IPS-18a (cell line): ENCODE data around the gene FAM90A26.
"Not testable (repeated sequence)": the region's sequence is repeated elsewhere in the genome, so short reads cannot be mapped to it uniquely, and the experiment has no call there.

Experiments used
- H3K27ac ChIP-seq: one replicate; pipeline ENCODE4 v1.5.1; 2013; ENCODE audit warnings: low read length
- H3K27me3 ChIP-seq: one replicate; pipeline ENCODE4 v1.6.1; 2013; ENCODE audit warnings: mild to moderate bottlenecking, low read length; ENCODE audit not compliant: control insufficient read depth, insufficient read depth
- H3K36me3 ChIP-seq: one replicate; pipeline ENCODE4 v1.6.1; 2013; ENCODE audit warnings: low read depth, low read length; ENCODE audit not compliant: control insufficient read depth
- H3K4me1 ChIP-seq: one replicate; pipeline ENCODE4 v1.6.1; 2013; ENCODE audit warnings: low read depth, low read length; ENCODE audit not compliant: control insufficient read depth
- H3K4me3 ChIP-seq: one replicate; pipeline ENCODE4 v1.5.1; 2013; ENCODE audit warnings: low read length
- H3K9ac ChIP-seq: one replicate; pipeline ENCODE4 v1.6.1; 2013; ENCODE audit warnings: mild to moderate bottlenecking, low read length, moderate library complexity
- H3K9me3 ChIP-seq: one replicate; pipeline ENCODE4 v1.6.1; 2013; ENCODE audit warnings: low read depth, low read length; ENCODE audit not compliant: control insufficient read depth

FAM90A26 gene, protein sequence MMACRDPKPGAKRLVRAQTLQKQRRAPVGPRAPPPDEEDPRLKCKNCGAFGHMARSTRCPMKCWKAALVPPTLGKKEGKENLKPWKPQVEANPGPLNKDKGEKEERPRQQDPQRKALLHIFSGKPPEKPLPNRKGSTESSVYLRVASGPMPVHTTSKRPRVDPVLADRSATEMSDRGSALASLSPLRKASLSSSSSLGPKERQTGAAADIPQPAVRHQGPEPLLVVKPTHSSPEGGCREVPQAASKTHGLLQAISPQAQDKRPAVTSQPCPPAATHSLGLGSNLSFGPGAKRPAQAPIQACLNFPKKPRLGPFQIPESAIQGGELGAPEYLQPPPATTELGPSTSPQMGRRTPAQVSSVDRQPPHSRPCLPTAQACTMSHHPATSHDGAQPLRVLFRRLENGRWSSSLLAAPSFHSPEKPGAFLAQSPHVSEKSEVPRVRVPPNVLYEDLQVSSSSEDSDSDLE

DNA sequence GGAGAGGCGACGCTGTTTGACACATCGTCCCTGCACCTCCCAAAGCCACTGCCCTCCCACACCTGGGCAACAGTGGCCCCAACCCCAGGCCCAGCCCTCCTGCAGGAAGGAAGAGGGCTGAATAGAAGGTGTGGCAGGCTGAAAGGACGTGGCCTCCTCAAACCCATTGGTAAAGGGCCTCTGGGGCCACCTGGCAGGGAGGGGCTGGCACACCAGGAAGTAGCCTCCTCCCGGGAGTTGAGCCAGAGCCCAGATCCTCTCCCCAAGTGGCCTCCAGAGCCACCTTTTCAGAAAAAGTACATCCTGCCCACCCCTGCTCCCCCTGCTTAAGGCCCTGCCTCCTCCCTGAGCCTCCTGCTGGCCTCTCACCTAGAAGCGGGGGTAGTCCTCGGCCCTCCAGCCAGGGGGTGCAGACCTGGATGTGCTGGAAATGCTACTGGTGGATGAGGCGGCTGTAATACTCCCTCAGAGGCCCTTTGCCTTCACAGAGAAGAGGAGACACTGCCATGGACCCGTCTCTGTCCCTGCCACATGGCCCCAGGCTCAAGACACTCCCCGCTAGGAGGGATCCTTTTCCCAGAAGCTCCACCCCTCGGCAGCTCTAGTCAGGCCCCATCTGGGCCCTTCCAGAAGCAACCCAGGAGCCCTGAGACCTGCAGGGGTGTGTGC, at the start of gene FAM90A26:
Gene FAM90A26, plus strand, starts transcription at position 619 of the 669 bp plus-strand sequence. CDS start 2,764 bp downstream, outside the sequence.
- H3K36me3 ChIP-seq, H3K9ac ChIP-seq, H3K9me3 ChIP-seq, H3K27me3 ChIP-seq, H3K4me3 ChIP-seq, H3K4me1 ChIP-seq, H3K27ac ChIP-seq: not testable (repeated sequence)

DNA sequence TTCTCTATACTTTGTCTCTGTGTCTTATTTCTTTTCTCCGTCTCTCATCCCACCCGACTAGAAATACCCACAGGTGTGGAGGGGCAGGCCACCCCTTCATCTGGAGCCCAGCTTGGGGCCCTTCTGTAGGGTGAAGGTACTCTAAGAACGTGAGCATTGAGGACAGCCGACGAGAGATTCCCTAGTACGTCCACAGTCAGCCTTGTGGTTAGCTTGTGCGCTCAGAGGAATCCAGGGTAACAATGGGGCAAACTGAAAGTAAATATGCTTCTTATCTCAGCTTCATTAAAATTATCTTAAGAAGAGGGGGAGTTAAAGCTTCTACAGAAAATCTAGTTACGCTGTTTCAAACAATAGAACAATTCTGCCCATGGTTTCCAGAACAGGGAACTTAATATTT, 47.5 kb upstream of the FAM90A26 start:
- H3K9me3 ChIP-seq, H3K36me3 ChIP-seq, H3K4me1 ChIP-seq, H3K4me3 ChIP-seq, H3K27me3 ChIP-seq, H3K27ac ChIP-seq, H3K9ac ChIP-seq: not testable (repeated sequence)

DNA sequence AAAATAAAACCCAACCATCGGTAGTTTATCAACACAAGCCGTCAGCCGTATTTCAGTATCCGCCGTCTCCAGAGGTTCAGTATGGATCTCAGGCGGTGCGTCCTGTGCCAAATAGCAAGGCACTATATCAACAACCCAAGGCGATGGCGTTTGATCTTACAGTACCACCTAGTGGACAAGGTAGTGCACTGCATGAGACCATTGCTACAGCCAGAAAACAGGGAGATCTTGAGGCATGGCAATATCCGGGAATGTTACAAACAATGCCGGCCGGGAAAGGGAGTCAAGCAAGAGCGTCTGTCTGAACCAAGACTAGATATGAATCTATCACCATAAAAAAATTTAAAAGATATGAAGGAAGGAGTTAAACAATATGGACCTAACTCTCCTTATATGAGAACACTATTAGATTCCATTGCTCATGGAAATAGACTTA, 46.6 kb upstream of the FAM90A26 start:
- H3K27me3 ChIP-seq, H3K9ac ChIP-seq, H3K9me3 ChIP-seq, H3K36me3 ChIP-seq, H3K27ac ChIP-seq, H3K4me1 ChIP-seq, H3K4me3 ChIP-seq: not testable (repeated sequence)

DNA sequence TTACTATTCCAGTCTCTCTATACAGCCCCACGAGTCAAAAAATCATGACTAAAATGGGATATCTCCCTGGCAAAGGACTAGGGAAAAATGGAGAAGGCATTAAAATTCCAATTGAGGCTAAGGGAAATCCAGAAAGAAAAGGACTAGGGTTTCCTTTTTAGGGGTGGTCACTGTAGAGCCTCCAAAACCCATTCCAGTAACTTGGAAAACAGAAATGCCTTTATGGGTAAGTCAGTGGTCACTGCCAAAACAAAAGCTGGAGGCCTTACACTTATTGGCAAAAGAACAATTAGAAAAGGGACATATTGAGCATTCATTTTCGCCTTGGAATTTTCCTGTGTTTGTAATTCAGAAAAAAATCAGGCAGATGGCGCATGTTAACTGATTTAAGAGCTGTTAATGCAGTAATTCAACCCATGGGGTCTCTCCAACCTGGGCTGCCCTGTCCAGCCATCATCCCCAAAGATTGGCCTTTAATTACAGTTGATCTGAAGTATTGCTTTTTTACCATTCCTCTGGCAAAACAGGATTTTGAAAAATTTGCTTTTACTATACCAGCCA, 44.5 kb upstream of the FAM90A26 start:
- H3K9me3 ChIP-seq, H3K9ac ChIP-seq, H3K27me3 ChIP-seq, H3K27ac ChIP-seq, H3K4me1 ChIP-seq, H3K4me3 ChIP-seq, H3K36me3 ChIP-seq: not testable (repeated sequence)

DNA sequence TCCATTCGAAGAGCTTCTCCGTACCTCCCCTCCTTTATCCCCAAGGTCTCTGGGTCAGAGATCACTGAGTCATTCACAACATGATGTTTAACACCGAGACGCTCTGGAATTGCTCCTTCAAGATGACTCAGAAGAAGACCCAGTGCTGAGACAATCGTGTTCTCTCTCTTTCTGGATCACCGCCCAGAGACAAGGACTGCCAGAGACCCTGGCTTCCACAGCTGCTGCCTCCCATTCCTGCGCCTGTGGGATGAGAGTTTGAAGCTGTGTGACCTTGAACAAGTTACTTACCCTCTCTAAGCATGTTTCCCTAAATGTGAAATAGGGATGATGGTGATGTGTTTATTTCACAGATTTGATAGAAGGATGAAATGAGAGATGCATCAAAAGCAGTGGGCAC, 38.8 kb upstream of the FAM90A26 start:
- not testable (repeated sequence) for H3K9me3 ChIP-seq, H3K27me3 ChIP-seq, H3K27ac ChIP-seq, H3K4me1 ChIP-seq, H3K36me3 ChIP-seq, H3K4me3 ChIP-seq, H3K9ac ChIP-seq

DNA sequence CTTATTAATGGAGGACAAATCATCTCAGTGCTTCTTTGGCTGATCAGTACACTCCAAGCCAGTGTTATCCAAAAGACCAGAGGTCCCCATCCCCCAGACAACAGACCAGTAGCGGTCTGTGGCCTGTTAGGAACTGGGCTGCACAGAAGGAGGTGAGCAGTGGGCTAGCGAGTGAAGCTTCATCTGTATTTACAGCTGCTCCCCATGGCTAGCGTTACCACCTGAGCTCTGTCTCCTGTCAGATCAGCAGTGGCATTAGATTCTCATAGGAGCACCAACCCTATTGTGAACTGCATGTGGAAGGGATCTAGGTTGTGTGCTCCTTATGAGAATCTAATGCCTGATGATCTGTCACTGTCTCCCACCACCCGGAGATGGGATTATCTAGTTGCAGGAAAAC, 37.4 kb upstream of the FAM90A26 start:
- not testable (repeated sequence) for H3K27me3 ChIP-seq

DNA sequence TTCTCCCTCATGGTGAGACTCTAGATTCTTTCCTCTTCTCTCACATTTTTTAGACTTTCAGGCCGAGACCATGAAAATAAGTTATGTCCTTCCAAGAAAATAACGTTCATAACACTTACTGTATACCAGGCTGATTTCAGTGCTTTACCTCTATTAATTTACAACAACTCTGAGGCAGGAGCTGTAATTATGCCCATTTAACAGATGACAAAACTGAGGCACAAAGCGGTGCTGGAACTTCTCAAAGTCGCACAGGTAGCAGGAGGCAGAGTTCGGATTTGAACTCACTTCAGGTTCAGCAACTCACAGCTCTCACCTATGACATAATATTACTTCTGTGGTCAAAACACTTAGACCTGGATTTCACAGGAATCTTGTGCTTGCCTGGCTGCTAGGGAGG, 36.2 kb upstream of the FAM90A26 start:
- H3K9ac ChIP-seq, H3K36me3 ChIP-seq, H3K4me1 ChIP-seq, H3K9me3 ChIP-seq, H3K4me3 ChIP-seq, H3K27me3 ChIP-seq, H3K27ac ChIP-seq: not testable (repeated sequence)

More for the DNA sequence above, 37.4 kb upstream of the FAM90A26 start:
- H3K4me3 ChIP-seq, H3K36me3 ChIP-seq, H3K9me3 ChIP-seq, H3K27ac ChIP-seq, H3K9ac ChIP-seq, H3K4me1 ChIP-seq: not testable (repeated sequence)

DNA sequence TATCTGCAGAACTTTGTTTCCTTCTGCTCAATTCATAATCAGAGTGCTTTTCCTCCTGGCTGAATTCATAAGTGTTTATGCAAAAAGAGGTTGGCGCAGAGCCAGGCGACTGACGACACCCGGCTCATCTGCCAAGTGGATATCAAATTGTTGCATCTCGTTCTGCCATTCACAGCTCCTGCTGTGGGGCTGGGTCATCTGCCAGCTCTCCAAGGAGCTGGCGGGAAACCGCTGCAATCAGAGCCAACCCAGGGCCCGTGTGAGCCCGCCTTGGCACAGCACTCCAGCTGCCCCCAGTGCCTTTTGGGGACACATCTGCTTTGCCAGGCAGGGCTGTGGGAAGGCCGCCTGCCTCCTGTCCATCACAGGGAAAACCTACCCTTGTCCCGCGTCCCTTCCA, 35.7 kb upstream of the FAM90A26 start:
- not testable (repeated sequence) for H3K4me1 ChIP-seq, H3K36me3 ChIP-seq, H3K27ac ChIP-seq, H3K27me3 ChIP-seq, H3K4me3 ChIP-seq, H3K9ac ChIP-seq, H3K9me3 ChIP-seq

DNA sequence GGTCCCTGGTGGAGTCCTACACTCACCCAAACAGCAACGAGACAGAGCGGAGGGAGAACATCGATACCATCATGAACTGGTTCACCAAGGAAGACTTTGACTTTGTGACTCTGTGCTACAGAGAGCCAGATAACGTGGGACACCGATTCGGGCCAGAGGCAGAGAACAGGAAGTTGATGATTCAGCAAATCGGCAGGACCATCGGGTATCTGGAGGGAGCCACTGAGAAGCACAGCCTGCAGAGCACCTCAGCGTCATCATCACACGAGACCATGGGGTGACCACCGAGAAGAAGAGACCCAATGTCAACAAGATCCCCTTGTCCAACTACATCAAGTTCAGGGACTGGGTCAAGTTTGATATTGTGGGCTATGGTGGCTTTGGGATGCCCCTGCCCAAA, 29.2 kb upstream of the FAM90A26 start:
- H3K4me3 ChIP-seq = not testable (repeated sequence)

DNA sequence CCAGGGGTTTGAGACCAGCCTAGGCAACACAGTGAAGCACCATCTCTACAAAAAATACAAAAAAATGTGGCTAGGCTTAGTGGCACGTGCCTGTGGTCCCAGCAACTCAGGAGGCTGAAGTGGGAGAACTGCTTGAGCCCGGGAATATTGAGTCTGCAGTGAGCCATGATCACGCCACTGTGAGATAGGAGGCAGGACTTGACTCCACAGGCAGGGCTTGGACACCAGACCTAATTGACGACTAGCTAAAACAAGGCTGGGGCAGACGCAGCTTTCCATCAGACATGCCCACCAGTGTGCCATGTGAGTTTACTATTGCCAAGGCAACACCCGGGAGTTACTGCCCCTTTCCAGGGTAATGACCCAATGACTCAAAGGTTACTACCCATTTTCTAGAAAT, 27.4 kb upstream of the FAM90A26 start:
- not testable (repeated sequence) for H3K27me3 ChIP-seq, H3K4me3 ChIP-seq, H3K9ac ChIP-seq, H3K4me1 ChIP-seq, H3K36me3 ChIP-seq, H3K9me3 ChIP-seq, H3K27ac ChIP-seq

More for the DNA sequence above, 29.2 kb upstream of the FAM90A26 start:
- not testable (repeated sequence) for H3K9ac ChIP-seq, H3K9me3 ChIP-seq, H3K27me3 ChIP-seq, H3K27ac ChIP-seq, H3K36me3 ChIP-seq, H3K4me1 ChIP-seq

DNA sequence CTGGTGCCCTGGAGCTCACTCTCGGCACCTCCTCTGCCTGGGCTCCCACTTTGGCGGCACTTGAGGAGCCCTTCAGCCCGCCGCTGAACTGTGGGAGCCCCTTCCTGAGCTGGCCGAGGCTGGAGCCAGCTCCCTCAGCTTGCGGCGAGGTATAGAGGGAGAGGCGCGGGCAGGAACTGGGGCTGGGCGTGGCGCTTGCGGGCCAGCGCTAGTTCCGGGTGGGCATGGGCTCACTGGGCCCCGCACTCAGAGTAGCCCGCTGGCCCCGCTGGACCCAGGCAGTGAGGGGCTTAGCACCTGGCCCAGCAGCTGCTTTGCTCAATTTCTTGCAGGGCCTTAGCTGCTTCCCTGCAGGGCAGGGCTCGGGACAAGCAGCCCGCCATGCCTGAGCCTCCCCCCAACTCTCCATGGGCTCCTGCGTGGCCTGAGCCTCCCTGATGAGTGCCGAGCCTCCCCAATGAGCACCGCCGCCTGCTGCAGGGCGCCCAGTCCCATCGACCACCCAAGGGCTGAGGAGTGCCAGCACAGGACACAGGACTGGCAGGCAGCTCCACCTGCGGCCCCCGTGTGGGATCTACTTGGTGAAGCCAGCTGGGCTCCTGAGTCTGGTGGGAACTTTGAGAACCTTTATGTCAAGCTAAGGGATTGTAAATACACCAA, 26.7 kb upstream of the FAM90A26 start:
- Histone ChIP-seq H3K27me3 (no peaks in the 10 kb centered on the region), H3K27ac (no peak overlapping the region), H3K4me3 (no peak overlapping the region), H3K36me3 (no peaks in the 10 kb centered on the region), H3K9ac (no peak overlapping the region), H3K9me3 (no peaks in the 10 kb centered on the region), H3K4me1 (no peaks in the 10 kb centered on the region)
